ENCODE data around the gene SPG21.

- TF ChIP-seq FOXA1 (IDR thresholded peaks at IDR 0.05) (no peak), FOXM1 (IDR thresholded peaks at IDR 0.05; ENCODE audit: borderline replicate concordance) (no peak)
These were observed 37.8 kb downstream of the SPG21 start for GRCh38 chr15:64951777-64952418.
